ENCODE measurements around the gene HES6. TPM values are rescaled to one million over a fixed set of nuclear protein-coding genes. Genes with fewer than 3 reads are reported as not detected.

HES6 gene
- total RNA-seq, 2 experiments from 2014 or later: 13.1 to 13.8 TPM

DNA sequence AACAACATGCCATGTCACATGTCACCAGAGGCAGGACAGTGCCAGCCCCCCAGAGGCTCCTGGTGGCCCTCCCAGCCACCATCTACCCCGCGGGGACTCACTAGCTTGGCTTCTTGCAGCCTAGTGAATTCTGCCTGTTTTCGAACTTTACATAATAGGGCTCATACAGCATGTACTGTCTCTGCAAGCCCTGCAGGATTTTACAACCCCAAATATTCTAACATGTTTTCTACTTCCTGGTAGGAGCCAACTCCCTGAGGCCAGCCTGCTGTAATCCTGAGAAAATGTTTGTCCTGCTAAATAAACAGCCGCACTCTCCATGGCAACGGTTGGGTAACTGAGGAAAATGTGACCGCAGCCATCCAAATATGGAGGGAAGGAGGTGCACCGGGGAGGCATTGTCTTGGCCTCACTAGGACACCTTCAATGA lies 45.8 kb upstream of the HES6 start:
- Histone ChIP-seq H4K20me1 (ENCODE audit: insufficient read depth, low read length) (peaks cover 11% of the 10 kb centered on the region), H3K4me2 (ENCODE audit: low read length) (no peak overlapping the region)
- intact Hi-C loops (cut with micrococcal nuclease; ENCODE audit: unreplicated experiment): no loop called here

DNA sequence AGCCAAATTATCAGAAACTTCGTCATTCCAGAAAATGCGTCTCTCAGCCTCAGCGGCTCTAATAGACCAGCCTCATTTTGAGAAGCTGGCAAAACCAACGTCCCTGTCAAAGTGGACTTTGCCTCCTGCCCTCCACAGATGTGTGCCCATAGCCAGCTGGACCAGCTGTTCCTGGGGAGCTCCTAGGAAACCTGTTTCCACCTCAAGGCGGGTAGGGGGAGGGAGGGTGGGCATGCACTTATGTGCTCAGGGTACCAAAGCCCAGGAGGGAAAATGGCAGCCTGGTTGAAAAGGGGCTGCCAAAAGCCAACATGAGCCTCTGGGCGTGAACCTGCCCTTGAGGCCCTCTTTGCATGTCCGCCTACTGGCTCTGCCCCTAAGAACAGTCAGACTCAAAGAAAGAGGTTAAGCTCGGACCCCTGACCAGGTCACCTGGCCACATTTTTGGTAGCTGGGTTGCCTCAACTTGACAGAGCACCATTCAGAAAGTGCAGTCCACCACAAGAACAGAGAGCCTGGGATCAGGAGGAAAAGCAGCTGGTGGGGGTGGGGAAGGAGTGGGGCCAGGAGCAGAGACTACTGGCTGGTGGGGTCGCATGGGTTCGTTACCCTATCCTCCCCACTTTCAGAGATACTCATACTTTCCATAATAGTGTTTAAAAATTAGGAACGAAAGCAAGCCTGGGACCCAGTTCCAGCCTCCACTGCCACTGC lies 45.1 kb upstream of the HES6 start:
- intact Hi-C loops (cut with micrococcal nuclease; ENCODE audit: unreplicated experiment): no loop called here
- Histone ChIP-seq H3K9me3 (ENCODE audit: low read length) (no peaks in the 10 kb centered on the region), H3K9me2 (ENCODE audit: insufficient read depth, low read length) (no peaks in the 10 kb centered on the region), H3K79me2 (ENCODE audit: insufficient read depth, low read depth, low read length) (peaks cover 33% of the 10 kb centered on the region), H3K4me1 (ENCODE audit: insufficient read depth, low read length, poor library complexity, severe bottlenecking) (peaks cover 29% of the 10 kb centered on the region), H3K36me3 (ENCODE audit: insufficient read depth, low read length) (peaks cover 7% of the 10 kb centered on the region; the same call in 1 of the 2 replicates), H3K4me2 (ENCODE audit: low read length) (no peak overlapping the region), H2AFZ (ENCODE audit: low read length) (no peak overlapping the region), H4K20me1 (ENCODE audit: insufficient read depth, low read length) (peaks cover 11% of the 10 kb centered on the region), H3K4me3 (ENCODE audit: low read depth, low read length, poor library complexity, severe bottlenecking) (no peak overlapping the region), H3K27ac (ENCODE audit: low read depth, low read length, poor library complexity, severe bottlenecking) (no peak overlapping the region)
- DNase-seq (ENCODE audit: low spot score): no peak
- CTCF ChIA-PET (ENCODE audit: unreplicated experiment): interaction anchor here (1.2 kb wide), 1 partner anchor 9 kb away, joined by 3 read pairs; no protein-coding TSS in a partner anchor
- TF ChIP-seq, protein P1, sequence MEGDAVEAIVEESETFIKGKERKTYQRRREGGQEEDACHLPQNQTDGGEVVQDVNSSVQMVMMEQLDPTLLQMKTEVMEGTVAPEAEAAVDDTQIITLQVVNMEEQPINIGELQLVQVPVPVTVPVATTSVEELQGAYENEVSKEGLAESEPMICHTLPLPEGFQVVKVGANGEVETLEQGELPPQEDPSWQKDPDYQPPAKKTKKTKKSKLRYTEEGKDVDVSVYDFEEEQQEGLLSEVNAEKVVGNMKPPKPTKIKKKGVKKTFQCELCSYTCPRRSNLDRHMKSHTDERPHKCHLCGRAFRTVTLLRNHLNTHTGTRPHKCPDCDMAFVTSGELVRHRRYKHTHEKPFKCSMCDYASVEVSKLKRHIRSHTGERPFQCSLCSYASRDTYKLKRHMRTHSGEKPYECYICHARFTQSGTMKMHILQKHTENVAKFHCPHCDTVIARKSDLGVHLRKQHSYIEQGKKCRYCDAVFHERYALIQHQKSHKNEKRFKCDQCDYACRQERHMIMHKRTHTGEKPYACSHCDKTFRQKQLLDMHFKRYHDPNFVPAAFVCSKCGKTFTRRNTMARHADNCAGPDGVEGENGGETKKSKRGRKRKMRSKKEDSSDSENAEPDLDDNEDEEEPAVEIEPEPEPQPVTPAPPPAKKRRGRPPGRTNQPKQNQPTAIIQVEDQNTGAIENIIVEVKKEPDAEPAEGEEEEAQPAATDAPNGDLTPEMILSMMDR (conservative IDR thresholded peaks at IDR 0.05; ENCODE audit: low read length): no peak
- TF ChIP-seq EZH2phosphoT487 (IDR thresholded peaks at IDR 0.05; ENCODE audit: borderline replicate concordance, low read depth, low read length): no peak
- no TSS peak for BruUV-seq (replicated peaks)
- POLR2A ChIA-PET: interaction anchor here (0.8 kb wide), 1 partner anchor 56 kb away, joined by 3 read pairs; no protein-coding TSS in a partner anchor

More for the DNA sequence above, 45.8 kb upstream of the HES6 start:
- TF ChIP-seq, protein P1 (conservative IDR thresholded peaks at IDR 0.05; ENCODE audit: low read length): no peak
- TF ChIP-seq EZH2phosphoT487 (IDR thresholded peaks at IDR 0.05; ENCODE audit: borderline replicate concordance, low read depth, low read length): no peak
- Histone ChIP-seq H2AFZ (ENCODE audit: low read length) (no peak overlapping the region), H3K9me2 (ENCODE audit: insufficient read depth, low read length) (no peaks in the 10 kb centered on the region), H3K9me3 (ENCODE audit: low read length) (no peaks in the 10 kb centered on the region), H3K4me3 (ENCODE audit: low read depth, low read length, poor library complexity, severe bottlenecking) (no peak overlapping the region), H3K27ac (ENCODE audit: low read depth, low read length, poor library complexity, severe bottlenecking) (no peak overlapping the region), H3K4me1 (ENCODE audit: insufficient read depth, low read length, poor library complexity, severe bottlenecking) (peaks cover 36% of the 10 kb centered on the region), H3K36me3 (ENCODE audit: insufficient read depth, low read length) (peaks cover 7% of the 10 kb centered on the region; the same call in 1 of the 2 replicates), H3K79me2 (ENCODE audit: insufficient read depth, low read depth, low read length) (peaks cover 28% of the 10 kb centered on the region)
- POLR2A ChIA-PET: no interaction called here
- no peak for DNase-seq (ENCODE audit: low spot score)
- BruUV-seq (replicated peaks): no TSS peak
- CTCF ChIA-PET (ENCODE audit: unreplicated experiment): interaction anchor here (1.2 kb wide), 1 partner anchor 10 kb away, joined by 3 read pairs; no protein-coding TSS in a partner anchor
